ENCODE measurements around the gene WNK2.
"Not testable (repeated sequence)": the region's sequence is repeated elsewhere in the genome, so short reads cannot be mapped to it uniquely, and the experiment has no call there.

WNK2 gene

DNA sequence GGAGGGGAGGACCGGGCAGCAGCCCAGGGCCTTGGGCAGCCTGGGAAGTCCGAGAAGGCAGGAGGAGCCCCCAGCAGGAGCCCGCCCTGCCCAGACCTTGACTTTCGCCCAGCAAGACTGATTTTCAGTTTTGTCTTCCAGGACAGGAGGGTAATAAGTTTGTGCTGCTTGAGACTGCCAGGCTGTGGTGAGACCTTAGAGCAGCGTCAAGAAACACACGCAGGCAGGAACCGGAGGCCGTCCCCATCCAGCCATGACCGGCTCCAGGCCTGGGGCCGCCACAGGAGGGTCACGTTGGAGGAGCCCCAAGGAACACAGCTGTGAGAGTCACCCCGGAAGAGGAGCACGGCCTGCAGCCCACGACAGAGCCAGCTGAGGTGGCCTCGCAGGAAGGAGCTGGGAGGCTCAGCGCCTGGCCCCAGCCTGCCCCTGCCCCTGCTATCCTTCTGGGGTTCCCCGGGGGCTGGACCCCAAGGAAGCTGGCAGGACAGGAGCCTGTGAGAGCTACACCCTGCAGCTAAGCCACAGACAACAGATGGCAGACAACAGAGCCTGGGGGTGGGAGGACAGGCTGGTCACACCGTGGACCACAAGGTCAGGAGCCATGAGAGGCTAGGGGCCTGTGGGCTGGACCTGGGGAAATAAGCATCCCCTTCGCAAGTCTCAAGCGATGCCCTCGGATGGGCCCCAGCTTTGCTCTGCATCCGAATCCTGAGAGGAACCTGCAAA lies 141.5 kb downstream of the WNK2 start:
- H3K4me3 Mint-ChIP-seq = no peak overlapping the region
- peaks cover 4% of the 10 kb centered on the region for H3K27me3 Mint-ChIP-seq (ENCODE audit: low read depth, poor library complexity)
- no peaks in the 10 kb centered on the region for H3K36me3 Mint-ChIP-seq (ENCODE audit: low read depth)
- H3K4me1 Mint-ChIP-seq = peaks cover 23% of the 10 kb centered on the region
- H3K27ac Mint-ChIP-seq = no peak overlapping the region
- TF ChIP-seq, protein P1, sequence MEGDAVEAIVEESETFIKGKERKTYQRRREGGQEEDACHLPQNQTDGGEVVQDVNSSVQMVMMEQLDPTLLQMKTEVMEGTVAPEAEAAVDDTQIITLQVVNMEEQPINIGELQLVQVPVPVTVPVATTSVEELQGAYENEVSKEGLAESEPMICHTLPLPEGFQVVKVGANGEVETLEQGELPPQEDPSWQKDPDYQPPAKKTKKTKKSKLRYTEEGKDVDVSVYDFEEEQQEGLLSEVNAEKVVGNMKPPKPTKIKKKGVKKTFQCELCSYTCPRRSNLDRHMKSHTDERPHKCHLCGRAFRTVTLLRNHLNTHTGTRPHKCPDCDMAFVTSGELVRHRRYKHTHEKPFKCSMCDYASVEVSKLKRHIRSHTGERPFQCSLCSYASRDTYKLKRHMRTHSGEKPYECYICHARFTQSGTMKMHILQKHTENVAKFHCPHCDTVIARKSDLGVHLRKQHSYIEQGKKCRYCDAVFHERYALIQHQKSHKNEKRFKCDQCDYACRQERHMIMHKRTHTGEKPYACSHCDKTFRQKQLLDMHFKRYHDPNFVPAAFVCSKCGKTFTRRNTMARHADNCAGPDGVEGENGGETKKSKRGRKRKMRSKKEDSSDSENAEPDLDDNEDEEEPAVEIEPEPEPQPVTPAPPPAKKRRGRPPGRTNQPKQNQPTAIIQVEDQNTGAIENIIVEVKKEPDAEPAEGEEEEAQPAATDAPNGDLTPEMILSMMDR (IDR thresholded peaks at IDR 0.05) = no peak
- H3K9me3 Mint-ChIP-seq = peaks cover 4% of the 10 kb centered on the region
- DNase-seq = no peak

DNA sequence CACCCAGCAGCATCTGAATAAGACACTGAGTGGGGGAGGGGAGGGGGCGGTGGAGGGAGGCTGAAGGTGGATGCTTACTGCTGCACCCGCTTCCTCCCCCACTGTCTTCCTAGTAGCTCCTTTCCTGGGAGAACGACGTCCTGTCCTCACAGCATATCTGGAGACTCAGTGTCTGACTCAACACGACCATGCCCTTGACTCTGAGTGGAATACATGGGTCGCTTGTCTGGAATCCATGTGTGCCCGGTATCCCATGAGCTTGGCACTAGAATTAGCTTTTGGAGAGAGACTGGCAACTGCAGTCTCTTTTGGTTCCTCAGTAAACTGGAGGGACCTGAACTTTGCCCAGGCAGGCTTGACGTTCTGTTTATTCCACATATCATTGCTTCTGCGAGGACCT lies 142.1 kb downstream of the WNK2 start:
- Mint-ChIP-seq H3K36me3 (ENCODE audit: low read depth) (peaks cover 2% of the 10 kb centered on the region), H3K27me3 (ENCODE audit: low read depth, poor library complexity) (peaks cover 4% of the 10 kb centered on the region), H3K4me3 (no peak overlapping the region), H3K4me1 (peaks cover 23% of the 10 kb centered on the region), H3K9me3 (peaks cover 6% of the 10 kb centered on the region), H3K27ac (no peak overlapping the region)
- TF ChIP-seq, protein P1 (IDR thresholded peaks at IDR 0.05) = no peak
- no peak for DNase-seq

DNA sequence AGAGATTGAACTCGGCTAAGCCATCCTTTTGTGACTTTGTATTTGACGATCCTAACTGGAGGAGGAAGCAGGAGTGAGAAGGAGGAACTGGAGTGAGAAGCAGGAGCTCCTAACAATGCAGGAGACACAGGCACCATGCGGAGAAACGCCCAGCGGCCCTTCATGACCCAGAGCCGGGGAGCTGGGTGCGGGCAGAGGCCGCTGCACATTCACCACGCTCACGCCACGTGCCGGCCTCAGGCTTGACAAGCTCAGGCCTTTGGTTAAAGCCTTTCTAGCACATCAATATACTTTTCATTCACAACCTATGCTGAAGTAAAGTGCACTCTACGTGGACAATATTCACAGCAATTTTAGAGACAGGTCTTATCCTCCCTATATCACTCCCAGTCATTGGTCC lies 142.7 kb downstream of the WNK2 start:
- no peak overlapping the region for H3K27ac Mint-ChIP-seq
- H3K27me3 Mint-ChIP-seq (ENCODE audit: low read depth, poor library complexity) = peaks cover 4% of the 10 kb centered on the region
- no peak overlapping the region for H3K4me3 Mint-ChIP-seq
- H3K4me1 Mint-ChIP-seq = peaks cover 23% of the 10 kb centered on the region
- peaks cover 5% of the 10 kb centered on the region for H3K36me3 Mint-ChIP-seq (ENCODE audit: low read depth)
- DNase-seq = no peak
- H3K9me3 Mint-ChIP-seq = peaks cover 11% of the 10 kb centered on the region
- TF ChIP-seq, protein P1 (IDR thresholded peaks at IDR 0.05) = no peak

DNA sequence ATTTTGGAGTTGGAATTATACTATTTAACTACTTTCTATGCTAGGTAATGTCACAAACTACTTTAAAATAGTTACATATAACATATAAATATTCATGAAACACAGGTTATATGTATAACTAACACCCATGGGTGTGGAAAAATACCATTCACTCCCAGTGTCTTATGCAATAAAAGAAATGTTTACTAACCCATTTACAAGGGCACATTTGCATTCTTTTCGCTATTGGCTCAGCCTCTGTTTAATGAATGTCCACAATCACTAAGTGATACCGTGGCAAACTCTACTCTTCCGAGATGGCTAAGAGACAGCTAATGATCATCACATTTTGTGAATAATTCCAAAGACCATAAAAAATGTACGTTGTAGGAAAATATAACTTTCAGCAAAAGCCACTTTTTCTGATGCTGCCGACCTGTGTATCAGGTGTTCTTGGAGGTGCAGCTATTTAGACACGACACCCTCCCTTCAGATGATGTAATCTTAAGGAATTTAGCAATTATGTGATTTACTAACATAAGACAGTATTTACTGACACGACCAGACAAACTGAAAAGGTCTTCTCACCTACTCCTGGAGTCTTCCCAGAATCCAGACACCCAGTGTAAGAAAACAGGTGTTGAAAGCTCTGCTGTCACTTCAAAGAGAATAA lies 145.8 kb downstream of the WNK2 start:
- TF ChIP-seq, protein P1 (IDR thresholded peaks at IDR 0.05) = no peak
- peaks cover 13% of the 10 kb centered on the region for H3K4me1 Mint-ChIP-seq
- DNase-seq = no peak
- no peak overlapping the region for H3K4me3 Mint-ChIP-seq
- peaks cover 24% of the 10 kb centered on the region for H3K9me3 Mint-ChIP-seq
- H3K27me3 Mint-ChIP-seq (ENCODE audit: low read depth, poor library complexity) = peaks cover 8% of the 10 kb centered on the region
- peaks cover 12% of the 10 kb centered on the region for H3K36me3 Mint-ChIP-seq (ENCODE audit: low read depth)
- H3K27ac Mint-ChIP-seq = no peak overlapping the region

DNA sequence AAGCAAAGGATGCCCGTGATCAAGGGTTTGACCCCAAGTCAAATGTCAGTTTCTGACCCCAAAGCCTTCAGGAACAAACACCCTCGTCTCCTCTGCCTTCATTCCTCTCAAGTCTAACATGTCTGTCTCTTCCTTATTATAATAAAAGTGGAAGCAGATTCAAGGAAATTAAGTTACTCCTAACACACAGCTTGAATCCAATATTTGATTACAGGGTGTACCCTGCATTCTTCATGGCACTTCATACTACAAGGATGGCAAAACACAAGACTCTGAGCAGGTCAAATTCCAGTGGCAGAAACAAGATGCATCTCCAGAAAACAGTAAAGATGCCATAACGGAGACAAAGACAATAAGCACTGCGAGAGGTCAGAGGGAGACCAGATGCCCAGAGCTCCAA lies 148.4 kb downstream of the WNK2 start:
- DNase-seq = no peak
- TF ChIP-seq, protein P1 (IDR thresholded peaks at IDR 0.05) = no peak
- Mint-ChIP-seq H3K4me1 (no peaks in the 10 kb centered on the region), H3K36me3 (ENCODE audit: low read depth) (peaks cover 16% of the 10 kb centered on the region), H3K27me3 (ENCODE audit: low read depth, poor library complexity) (peaks cover 10% of the 10 kb centered on the region), H3K9me3 (peaks cover 33% of the 10 kb centered on the region), H3K4me3 (no peak overlapping the region), H3K27ac (no peak overlapping the region)

DNA sequence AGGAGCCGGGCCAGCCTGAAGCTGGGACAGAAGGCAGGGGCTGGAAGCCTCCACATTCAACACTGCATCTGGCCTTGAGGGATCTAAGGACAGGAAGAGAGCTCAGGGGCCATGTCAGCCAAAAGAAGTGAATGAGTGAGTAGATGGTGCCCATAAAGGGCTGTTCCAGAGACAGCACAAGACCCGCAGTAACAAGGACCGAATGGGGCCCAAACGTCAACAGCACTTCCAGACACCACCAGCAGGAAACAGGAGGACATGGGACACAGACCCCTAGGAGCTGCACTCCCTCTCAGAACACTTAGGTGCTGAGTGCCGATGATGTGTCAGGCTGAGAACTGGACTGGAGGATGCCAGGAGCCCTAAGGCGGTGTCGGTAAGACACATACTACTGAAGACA lies 152.8 kb downstream of the WNK2 start:
- peaks cover 47% of the 10 kb centered on the region for H3K9me3 Mint-ChIP-seq
- H3K36me3 Mint-ChIP-seq (ENCODE audit: low read depth) = peaks cover 32% of the 10 kb centered on the region
- no peak overlapping the region for H3K27ac Mint-ChIP-seq
- no peak for DNase-seq
- peaks cover 7% of the 10 kb centered on the region for H3K27me3 Mint-ChIP-seq (ENCODE audit: low read depth, poor library complexity)
- TF ChIP-seq, protein P1 (IDR thresholded peaks at IDR 0.05) = no peak
- H3K4me3 Mint-ChIP-seq = no peak overlapping the region
- H3K4me1 Mint-ChIP-seq = no peaks in the 10 kb centered on the region

DNA sequence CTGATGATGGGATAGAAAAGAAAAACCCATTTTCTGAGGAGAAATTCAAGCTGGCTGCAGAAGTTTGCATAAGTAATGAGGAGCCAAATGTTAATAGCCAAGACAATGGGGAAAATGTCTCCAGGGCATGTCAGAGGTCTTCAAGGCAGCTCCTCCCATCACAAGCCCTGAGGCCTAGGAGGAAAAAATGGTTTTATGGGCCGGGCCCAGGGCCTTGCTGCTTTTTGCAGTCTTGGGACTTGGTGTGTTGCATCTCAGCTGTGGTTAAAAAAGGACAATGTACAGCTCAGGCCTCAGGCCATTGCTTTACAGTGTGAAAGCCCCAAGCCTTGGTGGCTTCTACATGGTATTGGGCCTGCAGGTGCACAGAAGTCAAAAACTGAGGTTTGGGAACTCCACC lies 154.3 kb downstream of the WNK2 start:
- H3K36me3 Mint-ChIP-seq (ENCODE audit: low read depth) = peaks cover 26% of the 10 kb centered on the region
- not testable (repeated sequence) for H3K4me1 Mint-ChIP-seq, H3K27ac Mint-ChIP-seq, DNase-seq, H3K4me3 Mint-ChIP-seq
- peaks cover 11% of the 10 kb centered on the region for H3K27me3 Mint-ChIP-seq (ENCODE audit: low read depth, poor library complexity)
- peaks cover 36% of the 10 kb centered on the region for H3K9me3 Mint-ChIP-seq
